Ishikawa (cell line): ENCODE data around the gene UFSP2.

Source experiments
- CEBPB ChIP-seq: IDR thresholded peaks from 2 replicates; pipeline ENCODE4 v1.6.1; 2012
- CREB1 ChIP-seq: IDR thresholded peaks from 2 replicates; pipeline ENCODE4 v1.6.1; 2012; ENCODE audit warnings: low read depth
- EGR1 ChIP-seq: IDR thresholded peaks from 2 replicates; pipeline ENCODE4 v1.6.1; 2012
- EP300 ChIP-seq: IDR thresholded peaks from 2 replicates; pipeline ENCODE4 v1.6.1; 2012; ENCODE audit warnings: borderline replicate concordance
- FOXM1 ChIP-seq: IDR thresholded peaks from 2 replicates; pipeline ENCODE4 v1.6.1; 2012; ENCODE audit warnings: low read depth, borderline replicate concordance
- MAX ChIP-seq: IDR thresholded peaks from 2 replicates; pipeline ENCODE4 v1.6.1; 2012
- NFIC ChIP-seq: IDR thresholded peaks from 2 replicates; pipeline ENCODE4 v1.6.1; 2012
- RAD21 ChIP-seq: IDR thresholded peaks from 2 replicates; pipeline ENCODE4 v1.6.1; 2012; ENCODE audit warnings: low read depth
- REST ChIP-seq: IDR thresholded peaks from 2 replicates; pipeline ENCODE4 v1.6.1; 2012; ENCODE audit warnings: low read depth, mild to moderate bottlenecking
- TAF1 ChIP-seq: IDR thresholded peaks from 2 replicates; pipeline ENCODE4 v1.6.1; 2012; ENCODE audit warnings: low read depth, mild to moderate bottlenecking
- TCF12 ChIP-seq: IDR thresholded peaks from 2 replicates; pipeline ENCODE4 v1.6.1; 2012; ENCODE audit warnings: low read depth
- TEAD4 ChIP-seq: IDR thresholded peaks from 2 replicates; pipeline ENCODE4 v1.6.1; 2012
- USF1 ChIP-seq: IDR thresholded peaks from 2 replicates; pipeline ENCODE4 v1.6.1; 2012
- YY1 ChIP-seq: IDR thresholded peaks from 2 replicates; pipeline ENCODE4 v1.6.1; 2012; ENCODE audit warnings: low read depth
- ZBTB7A ChIP-seq: IDR thresholded peaks from 2 replicates; pipeline ENCODE4 v1.6.1; 2012; ENCODE audit warnings: low read depth

The UFSP2 gene

GRCh38 chr4:185437809-185438208 lies 12.0 kb upstream of the UFSP2 start:
- TF ChIP-seq MAX (no peak), TEAD4 (no peak), TCF12 (no peak), EGR1 (no peak), CEBPB (no peak), YY1 (no peak), USF1 (no peak), CREB1 (no peak), RAD21 (no peak), NFIC (no peak), FOXM1 (no peak), ZBTB7A (no peak), TAF1 (no peak), EP300 (no peak), REST (no peak)

GRCh38 chr4:185435466-185435865 lies 9.7 kb upstream of the UFSP2 start:
- TF ChIP-seq USF1, result no peak
- TF ChIP-seq TAF1, result no peak
- TF ChIP-seq EP300, result no peak
- TF ChIP-seq CEBPB, result no peak
- no peak for TF ChIP-seq NFIC
- TF ChIP-seq YY1, result no peak
- no peak for TF ChIP-seq TCF12
- TF ChIP-seq TEAD4, result no peak
- TF ChIP-seq CREB1, result no peak
- no peak for TF ChIP-seq ZBTB7A
- no peak for TF ChIP-seq FOXM1
- TF ChIP-seq MAX, result no peak
- TF ChIP-seq EGR1, result no peak
- no peak for TF ChIP-seq REST

- no peak for TF ChIP-seq EGR1
Observed at GRCh38 chr4:185429660-185430059, 3.9 kb upstream of the UFSP2 start.

- no peak for TF ChIP-seq YY1
- TF ChIP-seq MAX, result no peak
- TF ChIP-seq CEBPB, result no peak
Observed at GRCh38 chr4:185426960-185427688, 1.4 kb upstream of the UFSP2 start.

GRCh38 chr4:185424905-185425646 lies 688 bp downstream of the UFSP2 start:
- TF ChIP-seq REST, result no peak
- TF ChIP-seq EP300, result no peak
- TF ChIP-seq CREB1, result no peak
- no peak for TF ChIP-seq CEBPB
- no peak for TF ChIP-seq YY1
- no peak for TF ChIP-seq TEAD4
- TF ChIP-seq TAF1, result no peak
